LHCN-M2 (cell line): ENCODE data around the gene STAC2. TPM values are rescaled to one million over a fixed set of nuclear protein-coding genes. Genes with fewer than 3 reads are reported as not detected.
A peak's percentile ranks its signal among the peaks of the same experiment; 100 is the strongest.
"Not testable (repeated sequence)": the region's sequence is repeated elsewhere in the genome, so short reads cannot be mapped to it uniquely, and the experiment has no call there.

Experiments used
- DNase-seq: peaks from one replicate; pipeline ENCODE4 v3.0.0-alpha.2; 2012; ENCODE audit warnings: low read depth
- polyA plus RNA-seq: library from polyadenylated mRNA; unstranded; fragments of >200 nt; gene quantifications from one replicate; pipeline ENCODE4 v1.2.1, GENCODE V29; 2012; ENCODE audit warnings: missing spikeins
- total RNA-seq: library from RNA; depleted of rRNA; stranded (reverse); fragments of >200 nt; gene quantifications from 2 replicates; pipeline ENCODE4 v1.2.3, GENCODE V29; 2014; rRNA removed

STAC2 gene, protein sequence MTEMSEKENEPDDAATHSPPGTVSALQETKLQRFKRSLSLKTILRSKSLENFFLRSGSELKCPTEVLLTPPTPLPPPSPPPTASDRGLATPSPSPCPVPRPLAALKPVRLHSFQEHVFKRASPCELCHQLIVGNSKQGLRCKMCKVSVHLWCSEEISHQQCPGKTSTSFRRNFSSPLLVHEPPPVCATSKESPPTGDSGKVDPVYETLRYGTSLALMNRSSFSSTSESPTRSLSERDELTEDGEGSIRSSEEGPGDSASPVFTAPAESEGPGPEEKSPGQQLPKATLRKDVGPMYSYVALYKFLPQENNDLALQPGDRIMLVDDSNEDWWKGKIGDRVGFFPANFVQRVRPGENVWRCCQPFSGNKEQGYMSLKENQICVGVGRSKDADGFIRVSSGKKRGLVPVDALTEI
- 0.11 TPM in 1 of 2 replicates, not detected in the other for total RNA-seq
- polyA plus RNA-seq: 0.68 TPM

DNA sequence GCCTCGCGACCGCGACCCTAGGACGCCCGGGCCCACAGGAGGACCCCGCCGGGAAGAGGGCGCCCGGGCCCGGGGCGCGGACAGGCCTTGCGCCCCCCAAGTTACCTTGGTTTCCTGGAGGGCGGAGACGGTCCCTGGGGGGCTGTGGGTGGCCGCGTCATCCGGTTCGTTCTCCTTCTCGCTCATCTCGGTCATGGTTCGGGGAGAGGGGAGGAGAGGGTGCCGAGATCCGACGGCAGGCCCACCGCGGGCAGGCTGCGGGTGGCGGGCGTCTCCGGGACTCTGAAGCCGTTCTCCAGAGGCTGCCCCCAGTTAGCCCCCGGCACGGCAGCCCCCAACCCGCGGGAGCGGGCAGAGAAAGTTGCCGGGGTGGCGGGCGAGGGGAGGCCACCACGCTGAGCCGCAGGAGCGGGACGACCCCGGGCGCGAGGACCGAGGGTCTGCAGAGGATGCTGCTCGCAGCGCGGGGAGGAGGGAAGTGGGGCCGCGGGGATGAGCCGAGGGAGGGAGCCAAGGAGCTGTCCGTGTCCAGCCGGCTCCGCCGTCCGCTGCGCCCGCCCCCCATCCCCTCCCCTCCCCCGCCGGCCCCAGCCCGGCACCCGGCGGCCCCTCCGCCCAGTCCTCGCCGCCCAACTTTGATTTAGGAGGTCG lies at the start of gene STAC2:
TSS of gene STAC2 (minus strand) at position 638 of the 651 bp plus-strand sequence. CDS start at position 195, 443 bp downstream.
- DNase-seq: no peak

DNA sequence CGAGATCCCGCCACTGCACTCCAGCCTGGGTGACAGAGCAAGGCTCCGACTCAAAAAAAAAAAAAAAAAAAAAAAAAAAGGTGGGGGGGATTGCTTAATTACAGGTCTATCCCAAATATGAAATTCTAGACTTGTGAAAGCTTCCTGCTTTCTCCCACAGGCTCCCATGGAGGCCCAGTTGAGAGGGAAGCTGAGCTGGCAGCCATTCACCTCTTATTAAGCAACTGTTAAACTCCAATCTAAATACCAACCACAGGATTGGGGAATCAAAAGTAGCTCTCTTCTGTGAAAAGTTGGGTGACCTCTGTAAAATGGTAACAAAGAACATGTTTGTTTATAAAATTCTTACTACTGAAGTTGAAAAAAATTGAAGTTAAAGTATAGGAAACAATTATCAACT lies 45.8 kb upstream of the STAC2 start:
- DNase-seq: no peak

DNA sequence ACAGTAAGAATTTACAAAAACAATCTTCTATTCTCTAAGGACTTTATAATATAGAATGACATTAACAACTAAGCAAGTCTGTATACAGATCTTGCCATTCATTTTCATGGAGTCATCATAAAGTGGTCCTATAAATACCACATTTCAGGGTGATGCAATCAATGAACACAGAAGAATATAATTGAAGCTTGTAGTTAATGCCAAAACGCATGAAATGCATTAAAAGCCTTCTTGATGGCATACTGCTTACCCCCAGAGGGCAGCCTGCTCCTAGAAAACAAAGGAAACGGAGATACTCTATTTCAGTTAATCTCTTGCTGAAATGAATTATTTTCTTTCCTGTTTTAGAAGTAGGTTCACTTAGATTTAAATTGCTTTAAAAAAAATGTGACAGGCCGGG lies 45.2 kb upstream of the STAC2 start:
- peak; percentile 49 for DNase-seq

DNA sequence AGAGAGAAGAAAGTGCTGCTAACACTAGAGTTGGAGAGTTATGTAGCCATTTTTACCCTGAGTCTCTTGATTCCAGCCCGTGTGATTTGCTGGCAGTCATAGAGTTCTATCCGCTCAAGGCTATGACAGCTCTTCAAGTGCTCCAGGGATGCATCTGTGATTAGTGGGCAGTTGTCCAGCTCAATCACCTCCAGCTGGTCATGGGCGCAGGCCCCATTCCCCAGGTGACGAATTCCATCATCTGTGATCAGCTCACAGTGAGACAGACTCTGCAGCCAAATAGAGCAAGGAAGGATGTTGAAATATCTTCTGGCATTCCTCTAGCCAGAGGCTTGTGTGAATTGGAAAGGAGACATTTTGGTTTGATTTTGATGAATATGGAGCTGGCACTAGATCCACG lies 38.4 kb upstream of the STAC2 start:
- DNase-seq: no peak

DNA sequence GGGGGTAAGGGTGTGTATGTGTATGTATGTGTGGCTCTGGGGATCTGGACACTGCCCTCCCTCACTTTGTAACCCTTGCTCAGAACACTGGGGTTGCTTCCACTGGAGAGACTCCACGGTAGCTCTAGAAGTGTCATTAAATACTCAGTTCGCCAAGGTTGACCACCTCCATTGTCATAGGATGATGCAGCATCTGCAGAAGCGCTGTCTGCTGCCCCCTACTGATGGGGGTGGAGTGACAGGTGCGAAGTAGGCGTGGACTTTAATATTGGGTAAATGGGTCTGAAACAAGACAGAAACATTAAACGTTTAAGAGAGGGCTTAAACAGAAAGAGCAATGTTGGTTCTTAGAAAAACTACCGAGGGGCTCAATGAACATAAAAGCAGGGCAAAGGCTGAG lies 35.5 kb upstream of the STAC2 start:
- DNase-seq: no peak

DNA sequence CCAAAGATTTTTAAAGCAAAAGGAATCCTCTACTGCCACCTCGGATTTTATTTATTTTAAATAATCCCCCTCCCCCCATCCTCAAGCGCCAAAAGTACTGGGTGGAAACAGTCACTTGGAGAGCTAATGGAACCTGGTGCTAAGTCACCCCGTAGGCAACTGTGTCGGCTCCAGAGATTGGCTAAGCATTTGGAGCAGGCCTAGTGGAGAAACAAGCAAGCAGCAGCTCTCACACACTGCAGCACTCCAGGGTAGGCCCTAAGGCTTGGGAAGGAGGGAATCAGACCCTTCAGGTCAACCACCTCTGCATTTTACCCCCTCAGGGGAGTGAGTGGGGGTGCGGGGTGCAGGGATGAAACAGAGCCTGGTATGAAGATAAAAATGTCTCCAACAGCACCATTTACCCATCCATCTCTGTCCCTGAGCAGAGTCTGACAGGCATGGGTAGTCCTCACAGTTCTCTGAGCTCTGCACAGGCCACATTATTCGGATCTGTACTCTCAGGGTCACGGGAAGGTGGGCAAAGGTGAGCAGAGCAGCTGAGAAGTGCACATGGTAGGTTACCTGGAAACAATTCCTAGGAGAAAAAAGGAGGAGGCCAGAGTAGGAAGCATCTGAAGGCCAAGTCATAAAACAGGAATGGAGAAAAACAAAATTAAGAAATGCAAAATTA lies 27.2 kb upstream of the STAC2 start:
- DNase-seq: no peak

DNA sequence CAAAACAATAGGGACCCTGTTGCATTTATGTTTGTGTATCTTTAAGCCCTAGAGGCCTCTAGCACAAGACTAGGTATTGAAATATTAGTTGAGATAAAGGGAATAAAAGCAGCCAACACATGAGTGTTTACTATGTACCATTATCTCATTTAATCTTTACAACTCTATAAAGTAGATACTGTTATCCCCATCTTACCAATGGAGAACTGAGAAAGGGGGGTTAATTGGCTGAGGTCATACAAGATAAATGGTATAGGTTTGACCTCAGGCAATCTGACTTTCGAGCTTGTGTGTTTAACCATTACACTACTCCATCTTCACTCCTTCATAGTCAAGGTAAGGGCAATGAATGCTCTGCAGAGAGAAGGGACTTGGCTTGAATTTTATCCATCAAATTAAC lies 26.3 kb upstream of the STAC2 start:
- DNase-seq: no peak

DNA sequence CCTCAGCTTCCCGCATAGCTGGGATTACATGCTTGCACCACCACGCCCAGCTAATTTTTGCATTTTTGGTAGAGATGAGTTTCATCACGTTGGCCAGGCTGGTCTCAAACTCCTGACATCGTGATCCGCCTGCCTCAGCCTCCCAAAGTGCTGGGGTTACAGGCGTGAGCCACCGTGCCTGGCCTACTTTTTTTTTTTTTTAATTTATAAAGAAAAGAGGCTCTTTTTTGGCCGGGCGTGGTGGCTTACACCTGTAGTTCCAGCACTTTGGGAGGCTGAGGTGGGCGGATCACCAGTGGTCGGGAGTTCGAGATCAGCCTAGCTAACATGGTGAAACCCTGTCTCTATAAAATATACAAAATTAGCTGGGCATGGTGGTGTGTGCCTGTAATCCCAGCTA lies 24.3 kb upstream of the STAC2 start:
- not testable (repeated sequence) for DNase-seq

DNA sequence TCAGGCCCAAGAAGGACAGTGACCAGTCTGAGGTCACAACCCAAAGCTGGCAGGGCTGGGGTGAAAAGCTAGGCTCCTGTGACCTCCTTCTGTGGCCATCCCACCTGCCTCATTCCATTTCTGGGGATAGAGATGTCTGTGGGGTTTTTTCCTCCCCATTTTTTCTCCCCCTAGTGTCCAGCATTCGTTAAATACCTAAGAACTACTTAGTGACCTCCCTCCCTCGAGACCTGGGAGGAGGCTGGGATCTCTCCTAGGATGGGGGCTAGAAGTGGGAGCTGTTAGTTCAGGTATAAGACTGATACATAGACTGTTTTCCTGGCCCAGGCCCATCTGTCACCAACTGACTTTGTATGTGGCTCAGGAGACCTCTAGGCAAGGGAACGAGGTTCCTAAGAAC lies 20.5 kb upstream of the STAC2 start:
- DNase-seq: no peak

DNA sequence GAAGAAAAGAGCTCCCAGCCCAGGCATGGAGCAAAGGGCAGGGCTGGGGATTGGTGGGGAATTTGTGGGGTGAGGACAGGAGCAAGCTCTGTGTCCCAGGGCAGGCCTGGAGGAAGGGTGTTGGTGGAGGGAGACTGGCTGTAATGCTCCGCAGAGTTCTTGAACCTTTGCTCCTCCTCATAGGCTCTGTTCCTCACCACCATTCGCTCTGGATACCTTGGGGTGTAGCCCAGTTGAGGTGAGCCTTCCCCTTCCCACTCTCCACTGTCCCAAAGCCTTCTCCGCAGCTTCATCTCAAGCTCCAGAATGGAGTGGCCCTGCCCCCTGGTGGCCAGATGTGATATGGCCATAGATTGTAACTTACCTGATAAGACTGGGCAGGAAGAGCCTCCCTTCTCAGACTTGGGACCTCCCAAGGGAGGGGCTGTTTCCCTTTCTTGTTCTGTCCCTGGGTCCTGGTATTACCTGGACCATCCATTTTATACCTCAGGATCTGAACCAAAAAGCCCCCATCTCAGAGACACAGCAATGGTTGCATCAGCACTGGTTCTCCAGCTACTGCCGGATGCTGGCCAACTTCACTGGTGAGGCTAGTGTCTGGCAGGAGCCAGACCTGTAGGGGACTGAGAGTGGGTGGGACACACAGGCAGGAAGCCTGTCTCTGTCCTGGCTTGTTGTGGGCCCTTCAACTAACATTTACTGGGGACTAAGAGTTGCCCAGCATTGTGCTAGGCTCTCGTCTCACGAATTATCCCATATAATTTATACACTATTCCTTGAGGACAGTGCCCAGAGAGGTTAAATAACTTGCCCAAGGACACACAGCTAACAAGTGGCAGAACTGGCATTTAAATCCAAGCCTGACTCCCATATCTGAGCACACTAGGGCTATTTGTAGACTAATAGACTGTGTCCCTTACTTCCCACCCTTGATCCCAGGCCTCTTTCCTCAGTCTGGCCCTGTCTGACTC lies 19.1 kb upstream of the STAC2 start:
- DNase-seq: peak; percentile 66

DNA sequence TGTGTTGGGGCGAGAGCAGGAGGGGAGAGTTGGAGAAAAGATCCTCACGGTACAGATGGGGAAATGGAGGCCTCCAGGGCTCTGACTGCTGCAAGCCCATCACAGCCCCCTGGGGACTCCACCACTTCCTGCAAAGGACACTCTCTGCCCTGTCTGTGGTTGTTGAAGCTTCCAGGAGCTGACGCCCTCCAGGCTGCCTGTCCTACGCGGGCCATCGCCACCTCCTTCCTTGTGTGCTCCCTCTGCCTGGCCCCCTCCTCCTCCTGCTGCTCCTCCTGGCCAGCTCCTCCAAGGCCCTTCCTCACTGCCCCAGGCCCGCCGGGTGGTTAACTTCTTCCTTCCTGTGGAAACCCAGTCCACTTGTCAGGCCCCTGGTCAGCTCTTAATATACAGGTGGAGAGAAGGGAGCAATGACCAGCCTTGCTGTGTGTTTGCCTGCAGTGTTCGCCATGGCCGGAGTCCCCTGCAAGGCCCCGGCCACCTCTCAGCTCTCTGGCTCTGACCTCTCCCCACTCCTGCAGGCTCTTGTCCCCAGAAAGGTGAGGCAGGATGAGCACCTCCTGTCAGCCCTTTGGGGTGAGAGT lies 18.4 kb upstream of the STAC2 start:
- no peak for DNase-seq

DNA sequence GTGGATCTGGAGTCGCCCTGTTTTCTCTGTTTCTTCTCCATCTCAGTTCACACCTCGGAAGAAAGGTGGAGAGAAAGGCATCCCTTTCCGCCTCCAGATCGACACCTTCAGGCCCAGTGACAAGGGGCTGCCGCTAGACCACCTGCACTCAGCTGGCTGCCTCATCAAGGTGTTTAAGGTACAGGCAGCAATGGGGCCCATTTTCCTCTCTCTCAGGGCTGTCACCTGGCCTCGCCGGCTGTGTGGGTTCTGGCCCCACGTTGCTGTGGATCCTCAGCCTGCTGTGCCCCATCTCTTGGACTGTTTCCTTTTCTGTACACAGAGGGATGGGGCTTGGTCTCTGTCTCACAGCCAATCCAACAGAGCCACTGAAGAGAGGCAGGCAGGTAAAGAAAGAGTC lies 17.4 kb upstream of the STAC2 start:
- no peak for DNase-seq

DNA sequence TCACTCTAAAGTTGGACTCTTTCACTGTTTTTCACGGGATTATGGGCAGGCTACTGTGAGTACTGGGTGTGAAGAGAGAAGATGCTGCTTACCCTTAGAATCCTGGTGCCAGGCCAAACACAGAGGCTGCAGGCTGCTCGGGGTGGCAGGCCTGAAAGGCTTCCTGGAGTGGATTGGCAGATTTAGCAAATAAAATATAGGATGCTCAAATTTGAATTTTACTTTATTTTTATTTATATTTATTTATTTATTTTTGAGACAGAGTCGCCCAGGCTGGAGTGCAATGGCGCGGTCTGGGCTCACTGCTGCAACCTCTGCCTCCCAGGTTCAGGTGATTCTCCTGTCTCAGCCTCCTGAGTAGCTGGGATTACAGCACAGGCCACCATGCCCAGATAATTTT lies 14.9 kb upstream of the STAC2 start:
- no peak for DNase-seq

DNA sequence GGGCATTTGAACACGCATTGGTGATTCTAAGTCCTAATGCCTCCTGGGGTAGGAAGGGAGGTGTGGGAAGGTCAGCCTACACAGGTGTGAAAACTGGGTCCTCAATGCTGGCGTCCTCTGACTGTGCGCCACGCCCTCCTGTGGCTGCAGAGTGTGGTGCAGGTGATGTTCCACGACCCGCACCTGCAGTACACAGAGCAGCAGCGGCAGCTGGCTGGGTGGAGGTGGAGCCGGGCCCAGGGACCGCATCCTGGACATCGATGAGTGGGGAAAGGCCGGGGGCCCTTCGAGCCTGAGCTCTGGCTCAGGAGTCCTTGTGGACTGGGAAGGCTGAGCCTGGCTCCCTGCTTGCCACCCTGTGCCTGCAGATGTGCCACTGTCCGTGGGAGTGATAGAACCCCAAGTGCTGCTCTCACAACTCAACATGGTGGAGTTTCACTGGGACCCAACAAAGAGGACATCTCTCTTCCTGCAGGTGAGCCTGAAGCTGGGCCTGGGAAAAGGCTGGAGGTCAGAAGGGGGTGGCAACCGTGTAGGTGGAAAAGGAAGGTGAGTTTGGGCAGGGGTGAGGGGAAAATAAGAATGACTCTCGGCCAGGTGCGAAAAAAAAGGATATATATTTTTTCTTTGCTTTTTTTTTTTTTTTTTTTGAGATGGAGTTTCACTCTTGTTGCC lies 14.0 kb upstream of the STAC2 start:
- DNase-seq: no peak

DNA sequence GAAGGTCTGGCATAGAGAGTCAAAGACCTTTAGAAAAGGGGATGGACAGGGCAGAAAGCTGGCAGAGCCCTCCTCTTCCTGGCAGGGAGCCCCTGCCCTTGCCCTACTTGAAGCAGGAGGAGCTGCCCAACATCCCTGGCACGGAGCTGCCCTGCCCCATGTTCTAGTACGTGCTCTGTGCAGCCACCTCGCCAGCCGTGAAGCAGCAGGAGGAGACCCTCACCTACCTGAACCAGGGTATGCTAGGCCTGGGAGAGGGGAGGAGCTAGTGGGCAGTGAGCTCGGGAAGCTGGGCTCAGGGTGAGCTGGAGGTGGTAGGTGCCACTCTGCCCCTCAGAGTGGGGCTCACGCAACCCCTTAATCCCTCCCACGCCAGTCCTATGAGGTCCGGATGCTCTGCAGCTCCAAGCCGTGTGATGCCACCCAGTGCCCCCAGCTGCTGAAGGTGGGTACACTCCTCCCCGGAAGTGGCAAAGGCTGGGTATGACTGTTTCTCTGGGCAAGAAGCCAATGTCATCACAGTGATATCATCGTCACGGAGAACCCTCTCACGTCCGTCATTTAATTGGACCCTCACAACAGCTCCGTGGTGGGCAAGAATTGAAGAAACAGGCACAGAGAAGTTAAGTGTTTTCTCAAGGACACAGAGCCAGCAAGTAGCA lies 12.7 kb upstream of the STAC2 start:
- peak; percentile 82 for DNase-seq

DNA sequence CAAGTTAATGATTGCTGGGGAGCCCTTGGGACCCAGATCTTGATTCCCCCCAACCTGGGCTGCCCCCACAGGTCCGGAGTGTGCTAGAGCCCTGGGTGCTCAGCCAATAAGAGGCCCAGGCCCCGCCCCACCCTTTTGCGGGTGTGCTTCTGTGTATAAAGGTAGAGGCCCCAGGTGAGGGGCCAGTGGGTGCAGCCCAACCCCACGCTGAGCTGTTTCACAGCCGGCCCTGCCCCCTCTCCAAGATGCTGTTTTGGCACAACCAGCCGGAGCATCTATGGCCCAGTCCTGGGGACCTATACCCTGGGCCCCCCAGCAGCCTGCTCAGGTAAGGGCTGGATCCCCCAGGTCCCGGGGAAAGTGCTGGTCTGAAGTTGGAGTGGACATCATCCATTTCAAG lies 11.8 kb upstream of the STAC2 start:
- DNase-seq: no peak

DNA sequence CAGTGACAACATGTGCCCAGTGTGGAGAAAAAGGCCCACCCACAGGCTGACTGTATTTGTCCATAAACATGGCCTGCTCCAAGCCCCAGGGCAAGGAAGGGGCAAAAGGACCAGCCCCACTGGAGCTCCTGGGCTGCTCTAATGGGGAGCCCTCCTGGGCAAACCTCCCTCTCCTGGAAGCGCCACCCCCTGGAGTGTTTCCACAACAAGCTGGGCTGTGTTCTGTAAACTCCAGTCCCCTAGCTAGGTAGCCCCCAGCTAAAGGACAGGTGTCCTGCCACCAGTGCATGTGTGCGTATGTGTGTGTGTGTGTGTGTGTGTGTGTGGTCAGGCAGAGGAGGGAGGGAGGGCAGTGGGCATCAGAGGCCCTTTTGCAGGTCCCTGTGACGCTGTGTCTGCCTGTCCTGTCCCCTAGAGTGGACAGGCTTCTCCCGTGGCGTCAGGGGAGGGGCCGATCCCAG lies 11.3 kb upstream of the STAC2 start:
- DNase-seq: no peak

DNA sequence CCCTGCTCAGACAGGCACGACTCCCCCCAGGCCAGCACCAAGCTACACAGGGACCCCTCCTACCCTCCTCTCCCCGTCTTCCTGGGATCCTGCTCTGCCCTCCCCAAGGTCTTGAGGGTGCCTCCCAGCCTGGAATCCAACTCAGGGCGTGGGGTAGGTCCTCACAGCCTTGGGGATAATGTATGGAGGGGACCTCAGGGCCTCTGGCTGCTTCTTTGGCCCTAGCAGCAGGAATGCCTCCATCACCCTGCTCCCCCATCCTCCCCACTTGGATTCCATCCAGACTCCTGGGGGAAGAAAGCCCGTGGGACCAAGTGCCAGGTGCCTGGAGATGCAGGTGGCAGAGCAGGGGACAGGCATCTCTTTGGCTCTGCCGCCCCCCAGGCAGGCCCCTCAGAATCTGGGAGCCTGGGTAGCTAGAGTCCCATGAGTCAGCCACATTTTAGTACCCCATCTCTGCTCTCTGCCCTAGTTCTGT lies 10.7 kb upstream of the STAC2 start:
- no peak for DNase-seq
